IPS-NIHi7 (cell line): Measurements from ENCODE around the gene THTPA.

Source experiments
- DNase-seq: peaks from one replicate; pipeline ENCODE4 v3.0.0; 2012; ENCODE audit warnings: mixed read lengths; ENCODE audit errors: extremely low spot score

The THTPA gene

GRCh38 chr14:23567186-23568020, 11.3 kb downstream of the THTPA start, which contains the start of gene AP1G2:
AP1G2 (minus strand) TSS chr14:23567791; CDS start chr14:23567314, 477 bp downstream.
- peak; percentile 92 for DNase-seq

DNA sequence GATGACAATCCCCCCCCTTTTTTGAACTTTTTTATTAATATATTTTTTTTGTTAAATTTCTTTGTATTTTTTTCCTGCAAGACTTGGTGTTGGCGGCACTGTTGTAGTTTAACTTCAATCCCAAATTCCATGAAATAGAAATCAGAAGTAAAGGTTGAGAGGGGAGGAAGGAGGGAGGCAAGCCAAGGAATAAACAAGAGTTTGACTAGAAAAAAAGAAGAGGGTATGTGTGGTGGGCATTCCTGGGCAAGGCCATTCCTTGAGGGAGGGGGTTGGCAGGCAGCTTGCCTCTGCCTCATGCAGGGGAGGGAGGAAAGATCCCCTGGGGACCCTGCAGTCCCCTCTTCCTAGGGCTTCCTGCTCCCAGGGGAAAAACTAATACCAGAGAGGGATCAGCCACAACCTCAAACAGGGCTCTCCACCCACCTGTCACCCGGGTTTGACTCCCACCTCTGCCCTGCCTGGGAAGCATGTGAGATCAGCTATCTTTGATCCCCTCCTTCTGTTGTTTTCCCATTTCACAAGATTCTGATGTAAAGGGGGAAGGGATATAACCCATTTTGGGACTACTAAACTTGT, 12.0 kb downstream of the THTPA start:
- DNase-seq, result no peak

- no peak for DNase-seq
These were observed 12.7 kb downstream of the THTPA start for GRCh38 chr14:23568600-23569331.

DNA sequence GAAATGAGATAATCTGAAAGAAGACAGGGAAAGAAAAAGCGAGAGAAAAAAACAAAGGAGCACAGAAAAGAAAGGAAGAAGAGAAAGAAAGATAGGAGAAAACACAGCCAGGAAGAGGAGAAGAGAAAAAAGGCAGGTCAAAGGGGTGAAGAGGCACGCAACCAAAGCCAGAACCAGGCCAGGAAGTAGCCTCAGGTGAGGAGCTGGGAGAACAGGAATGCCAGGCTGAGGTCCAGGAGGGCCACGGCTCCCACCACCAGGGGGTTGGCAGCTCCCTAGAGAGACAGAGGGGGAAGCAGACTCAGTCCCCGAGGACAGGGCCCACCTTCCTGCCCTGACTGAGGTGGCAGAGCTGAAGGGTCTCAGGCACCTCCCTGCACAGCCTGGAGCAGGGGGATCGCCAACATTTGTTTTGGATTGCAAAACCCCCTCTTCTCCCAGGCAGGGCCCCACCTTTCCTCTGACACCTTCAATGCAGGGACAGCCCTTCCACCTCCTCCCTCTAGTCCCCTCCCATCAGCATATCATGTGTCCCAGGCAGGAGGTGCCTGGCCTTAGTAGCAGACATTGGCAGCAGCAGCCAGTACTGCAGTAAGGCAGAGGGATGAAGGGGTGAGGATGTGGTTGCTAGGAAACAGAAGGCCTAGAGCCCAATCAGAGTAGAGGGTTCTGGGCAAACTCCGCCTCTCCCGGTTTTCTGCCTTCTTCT, 13.5 kb downstream of the THTPA start:
- DNase-seq, result peak; percentile 69

DNA sequence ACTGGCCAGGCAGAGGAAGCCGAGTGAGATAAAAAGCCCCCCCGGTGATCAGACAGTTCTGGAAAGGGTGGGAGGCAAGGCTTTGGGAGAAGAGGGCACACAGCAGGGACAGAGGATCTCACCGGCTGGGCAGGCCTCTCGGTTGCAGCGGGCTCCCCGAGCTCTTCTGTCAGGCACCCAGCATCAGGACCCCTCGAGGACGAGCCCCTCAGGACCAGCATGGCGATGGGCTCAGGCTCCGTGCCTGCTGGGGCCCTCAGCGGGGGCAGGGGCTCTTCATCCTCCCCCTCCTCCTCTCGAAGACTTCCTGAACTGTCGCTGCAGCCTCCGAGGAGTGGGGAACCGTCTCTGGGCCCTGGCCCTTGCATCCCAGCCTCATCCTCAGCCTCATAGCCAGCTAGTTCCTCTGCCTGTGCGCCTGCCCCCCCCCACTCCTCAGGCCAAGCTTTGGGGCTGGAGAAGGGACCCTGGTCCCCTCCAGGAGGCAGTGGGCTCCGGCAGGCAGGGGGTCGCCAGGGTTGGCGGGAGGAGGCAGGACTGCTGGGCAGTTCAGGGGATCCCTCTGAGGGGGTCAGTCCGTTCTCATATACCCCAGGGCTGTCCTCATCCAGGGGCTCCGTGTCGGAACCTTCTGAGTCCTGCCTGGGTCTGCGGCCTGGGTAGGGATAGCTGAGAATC, 14.9 kb downstream of the THTPA start:
- DNase-seq, result no peak

- no peak for DNase-seq
These were observed 15.8 kb downstream of the THTPA start for GRCh38 chr14:23571701-23572523.

DNA sequence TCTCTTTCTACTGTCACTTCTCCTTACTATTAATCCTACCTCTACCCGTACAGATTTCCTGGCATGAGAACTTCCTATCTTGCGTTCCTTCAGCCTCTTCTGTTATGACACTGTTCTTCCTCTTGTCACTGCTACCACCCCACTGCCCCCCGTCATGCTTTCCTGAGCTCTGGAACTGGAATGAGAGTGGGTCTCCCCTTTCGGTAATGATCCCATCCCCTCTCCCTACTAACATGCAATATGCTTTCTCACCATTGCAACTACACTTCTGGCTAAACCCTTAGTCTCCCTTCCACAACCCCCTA, 16.4 kb downstream of the THTPA start:
- DNase-seq, result no peak

GRCh38 chr14:23572836-23573235, 16.8 kb downstream of the THTPA start:
- no peak for DNase-seq

DNA sequence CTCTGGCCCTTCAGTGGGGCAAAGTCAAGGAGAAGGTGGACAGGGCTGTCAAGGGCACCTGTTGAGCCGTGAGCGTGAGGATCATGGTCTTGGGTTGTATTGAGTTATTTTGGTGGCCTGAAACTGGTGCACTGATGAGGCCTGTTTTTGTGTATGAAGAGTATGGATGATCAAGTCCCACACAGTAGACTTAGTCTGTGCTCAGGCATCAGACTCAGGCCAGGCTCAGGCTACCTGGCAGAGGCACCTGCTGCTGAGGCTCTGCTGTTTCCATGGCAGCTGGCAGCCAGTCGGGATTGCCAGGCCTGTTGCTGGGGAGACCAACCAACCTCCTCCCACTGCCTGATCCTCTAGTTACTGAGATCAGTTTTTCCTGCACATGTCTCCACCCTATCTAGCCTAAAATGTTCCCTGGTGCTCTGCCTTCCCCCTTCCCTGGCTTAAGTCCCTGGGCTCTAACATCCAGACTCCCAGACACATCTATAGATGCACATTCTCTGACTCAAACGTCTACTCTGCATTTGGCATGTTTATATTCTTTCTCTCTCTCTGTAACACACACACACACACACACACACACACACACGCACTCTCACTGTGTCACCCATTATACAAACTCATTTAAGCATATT, 17.4 kb downstream of the THTPA start:
- no peak for DNase-seq

DNA sequence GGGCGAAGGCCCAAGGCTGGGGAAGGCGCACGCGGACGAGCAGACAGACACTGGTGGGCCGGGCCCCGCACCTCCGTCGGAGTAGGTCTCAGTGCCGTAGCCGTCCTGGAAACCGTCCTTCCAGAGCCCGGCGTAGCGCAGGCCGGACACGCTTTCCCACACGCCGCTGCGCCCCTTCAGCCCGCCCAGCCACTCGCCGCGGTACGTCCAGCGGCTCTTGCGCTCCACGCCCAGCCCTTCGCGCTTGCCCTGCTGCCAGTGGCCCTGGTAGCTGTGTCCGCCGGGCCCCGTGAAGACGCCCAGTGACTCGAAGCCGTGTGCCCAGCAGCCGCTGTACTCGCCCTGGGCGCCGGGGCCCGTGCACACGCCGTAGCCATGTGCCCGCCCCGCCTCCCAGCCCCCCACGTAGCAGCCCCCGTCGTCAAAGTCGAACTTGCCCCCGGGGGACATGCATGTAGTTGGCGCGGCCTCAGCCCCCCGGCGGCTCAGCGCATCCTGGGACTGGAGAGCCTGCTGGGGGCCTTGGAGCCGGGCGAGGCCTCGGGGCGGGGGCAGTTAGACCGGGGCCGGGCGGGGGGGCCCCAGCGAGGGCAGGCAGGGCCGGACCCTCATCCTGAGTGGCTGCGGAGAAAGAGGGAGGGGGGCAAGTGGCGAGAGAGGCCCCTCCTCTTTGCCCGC, 21.1 kb downstream of the THTPA start:
- no peak for DNase-seq

GRCh38 chr14:23577710-23578392, 21.8 kb downstream of the THTPA start:
- DNase-seq, result no peak

GRCh38 chr14:23578560-23579310, 22.7 kb downstream of the THTPA start, which contains the start of gene JPH4:
JPH4 (minus strand) TSS chr14:23578790; CDS start chr14:23577453, 1,337 bp downstream.
- peak; percentile 54 for DNase-seq

- DNase-seq, result no peak
These were observed 23.2 kb downstream of the THTPA start for GRCh38 chr14:23579311-23579630.

- no peak for DNase-seq
These were observed 23.7 kb downstream of the THTPA start for GRCh38 chr14:23579739-23580138.

DNA sequence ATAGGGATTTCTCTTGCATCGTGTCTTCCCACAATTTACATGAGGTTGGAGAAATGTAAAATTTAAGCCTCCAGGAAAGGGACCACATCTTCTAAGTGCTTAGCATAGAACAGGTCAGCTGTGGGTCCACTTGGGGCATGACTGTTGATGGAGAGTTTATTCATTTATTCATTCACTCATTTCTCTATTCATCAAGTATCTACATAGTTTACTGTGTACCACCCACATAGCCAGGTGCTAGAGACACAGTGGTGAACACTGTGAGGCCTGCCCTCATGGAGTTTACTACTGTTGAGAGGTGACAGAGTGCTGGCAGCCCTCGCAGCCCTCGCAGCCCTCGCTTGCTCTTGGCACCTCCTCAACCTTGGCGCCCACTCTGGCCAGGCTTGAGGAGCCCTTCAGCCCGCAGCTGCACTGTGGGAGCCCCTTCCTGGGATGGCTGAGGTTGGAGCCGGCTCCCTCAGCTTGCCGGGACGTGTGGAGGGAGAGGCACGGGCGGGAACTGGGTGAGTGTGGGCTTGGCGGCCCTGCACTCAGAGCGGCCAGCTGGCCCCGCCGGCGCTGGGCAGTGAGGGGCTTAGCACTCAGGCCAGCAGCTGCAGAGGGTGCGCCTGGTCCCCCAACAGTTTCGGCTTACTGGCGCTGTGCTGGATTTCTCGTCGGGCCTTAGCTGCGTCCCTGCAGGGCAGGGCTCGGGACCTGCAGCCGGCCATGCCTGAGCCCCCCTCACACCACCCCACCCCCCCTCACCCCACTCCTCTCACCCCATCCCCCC, 24.3 kb downstream of the THTPA start:
- DNase-seq, result no peak

- no peak for DNase-seq
These were observed 24.8 kb downstream of the THTPA start for GRCh38 chr14:23580948-23581281.

GRCh38 chr14:23582906-23583760, 27.1 kb downstream of the THTPA start:
- no peak for DNase-seq
